GM18861 (cell line): Measurements from ENCODE around the gene GTF2A1.
"Not testable (repeated sequence)": the region's sequence is repeated elsewhere in the genome, so short reads cannot be mapped to it uniquely, and the experiment has no call there.

ENCODE experiments used
- ATAC-seq: cut with Tn5 transposase; IDR thresholded peaks from one replicate; pipeline ENCODE4 v1.9.1; 2021; ENCODE audit not compliant: unreplicated experiment

GTF2A1 gene

DNA sequence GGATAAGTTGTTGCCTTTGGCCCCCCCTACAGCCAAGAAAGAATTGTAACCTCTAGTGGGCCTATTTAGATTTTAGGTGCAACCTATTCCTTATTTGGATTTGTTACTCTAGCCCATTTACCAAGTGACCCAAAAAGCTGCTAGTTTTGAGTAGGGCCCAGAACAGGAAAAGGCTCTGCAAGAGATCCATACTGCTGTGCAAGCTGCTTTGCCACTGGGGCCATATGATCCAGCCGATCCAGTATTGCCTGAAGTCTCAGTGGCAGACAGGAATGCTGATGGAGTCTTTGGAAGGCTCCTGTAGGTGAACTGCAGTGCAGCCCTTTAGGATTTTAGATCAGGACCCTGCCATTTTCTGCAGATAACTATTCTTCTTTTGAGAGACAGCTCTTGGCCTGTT lies 12.9 kb upstream of the GTF2A1 start:
- no peak for ATAC-seq

GRCh38 chr14:81231540-81231939 lies 10.8 kb upstream of the GTF2A1 start:
- no peak for ATAC-seq

DNA sequence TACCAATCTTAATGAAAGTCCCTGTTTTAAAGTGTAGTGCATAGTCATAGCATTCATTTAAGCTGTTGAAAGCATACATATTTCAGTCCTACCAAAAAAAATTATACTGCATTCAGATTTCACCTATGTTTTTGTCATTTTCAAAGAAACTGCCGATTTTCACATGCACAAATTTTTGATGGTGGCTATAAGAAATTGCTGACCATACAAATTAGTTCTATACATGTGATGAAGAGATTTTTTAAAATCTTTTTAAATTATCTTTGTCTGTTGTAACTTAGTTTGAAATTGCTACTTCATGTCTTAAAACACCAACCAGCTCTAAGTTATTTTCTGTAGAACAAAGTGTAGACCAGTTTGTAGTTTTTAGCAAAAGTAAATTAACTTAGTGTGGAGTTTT lies 3.5 kb upstream of the GTF2A1 start:
- no peak for ATAC-seq

- not testable (repeated sequence) for ATAC-seq
These were observed 3.0 kb upstream of the GTF2A1 start for GRCh38 chr14:81223788-81224187.

- ATAC-seq = no peak
These were observed 1.9 kb upstream of the GTF2A1 start for GRCh38 chr14:81222691-81223090.

- ATAC-seq = no peak
These were observed 1.4 kb upstream of the GTF2A1 start for GRCh38 chr14:81222126-81222525.

DNA sequence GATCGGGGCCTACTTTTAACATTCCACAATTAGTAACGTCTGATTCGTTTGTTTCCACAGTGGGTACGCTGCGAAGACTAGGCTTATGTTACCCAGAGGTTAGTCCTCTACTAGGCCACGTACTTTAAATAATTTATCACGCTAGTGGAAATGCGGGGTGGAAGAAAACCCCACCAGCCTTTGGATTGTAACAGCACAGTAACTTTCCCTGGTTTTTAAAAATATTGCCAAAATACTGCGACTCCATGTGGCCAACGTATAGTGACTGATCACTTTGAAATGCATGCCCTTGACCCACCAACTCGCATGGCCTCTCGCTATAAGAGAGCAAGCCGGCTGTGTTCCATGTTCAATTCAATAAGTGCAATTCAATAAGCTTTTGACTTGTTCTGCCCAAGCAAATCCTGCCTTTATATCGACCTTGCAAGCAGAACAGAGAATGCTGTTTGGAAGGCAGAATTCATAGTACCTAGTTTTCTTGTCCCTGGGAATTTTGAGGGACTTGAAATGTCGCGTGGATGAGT lies 882 bp upstream of the GTF2A1 start:
- ATAC-seq = no peak

GRCh38 chr14:81220580-81220829 lies 254 bp downstream of the GTF2A1 start:
- ATAC-seq = no peak

- no peak for ATAC-seq
These were observed 790 bp downstream of the GTF2A1 start for GRCh38 chr14:81219759-81220579.

DNA sequence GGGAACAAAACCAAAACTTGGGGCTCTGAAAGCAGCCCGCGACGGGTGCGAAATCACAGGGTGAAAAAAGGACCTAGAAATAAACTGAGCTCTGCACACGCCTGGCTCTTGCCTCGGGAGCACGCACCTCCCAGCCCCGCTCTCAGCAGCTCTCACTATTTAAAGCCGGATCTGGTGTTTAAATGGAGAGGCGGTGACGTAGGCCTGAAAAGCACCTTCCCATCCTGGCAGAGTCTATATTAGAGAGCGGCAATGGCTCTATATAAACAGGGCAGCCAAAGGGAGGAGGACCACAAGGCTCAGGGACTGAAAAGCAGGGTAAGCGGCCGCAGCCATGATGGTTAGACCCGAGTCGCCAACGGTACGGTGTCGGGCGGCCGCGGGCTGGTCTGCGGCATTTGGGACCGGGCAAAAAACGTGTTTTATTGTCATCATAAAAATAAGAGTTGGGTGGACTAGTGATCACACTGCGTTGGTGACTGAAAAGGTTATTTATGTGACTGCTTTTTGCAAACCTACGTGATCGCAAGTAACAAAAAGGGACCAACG lies 1.5 kb downstream of the GTF2A1 start:
- ATAC-seq = peak; percentile 59

DNA sequence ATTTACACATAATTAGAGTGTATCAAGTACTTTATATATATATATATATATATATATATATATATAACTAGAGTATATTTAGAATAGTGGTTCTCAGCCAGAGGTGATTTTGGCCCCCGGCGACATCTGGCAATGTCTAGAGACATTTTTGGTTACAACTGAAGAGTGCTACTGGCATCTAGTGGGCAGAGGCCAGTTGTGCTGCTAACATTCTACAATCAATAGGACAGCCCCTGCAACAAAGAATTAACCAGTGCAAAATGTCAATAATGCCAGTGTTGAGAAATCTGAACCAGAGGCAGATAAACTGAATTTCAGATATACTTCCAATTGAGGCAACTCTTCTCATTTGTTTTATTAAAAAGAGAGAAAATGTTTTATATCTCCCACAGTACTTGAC lies 8.9 kb downstream of the GTF2A1 start:
- peak; percentile 73 for ATAC-seq

GRCh38 chr14:81209167-81209836 lies 11.5 kb downstream of the GTF2A1 start:
- ATAC-seq = no peak

DNA sequence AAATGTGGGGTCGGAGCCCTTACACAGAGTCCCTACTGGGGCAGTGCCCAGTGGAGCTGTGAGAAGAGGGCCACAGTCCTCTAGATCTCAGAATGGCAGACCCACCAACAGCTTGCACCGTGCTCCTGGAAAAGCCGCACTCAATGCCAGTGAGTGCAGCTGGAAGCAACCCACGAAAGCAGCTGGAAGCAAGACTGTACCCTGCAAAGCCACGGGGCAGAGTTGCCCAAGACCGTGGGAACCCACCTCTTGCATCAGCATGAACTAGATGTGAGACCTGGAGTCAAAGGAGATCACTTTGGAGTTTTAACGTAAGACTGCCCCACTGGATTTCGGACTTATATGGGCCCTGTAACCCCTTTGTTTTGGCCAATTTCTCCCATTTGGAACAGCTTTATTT lies 12.3 kb downstream of the GTF2A1 start:
- no peak for ATAC-seq

GRCh38 chr14:81206115-81206514 lies 14.6 kb downstream of the GTF2A1 start:
- no peak for ATAC-seq

DNA sequence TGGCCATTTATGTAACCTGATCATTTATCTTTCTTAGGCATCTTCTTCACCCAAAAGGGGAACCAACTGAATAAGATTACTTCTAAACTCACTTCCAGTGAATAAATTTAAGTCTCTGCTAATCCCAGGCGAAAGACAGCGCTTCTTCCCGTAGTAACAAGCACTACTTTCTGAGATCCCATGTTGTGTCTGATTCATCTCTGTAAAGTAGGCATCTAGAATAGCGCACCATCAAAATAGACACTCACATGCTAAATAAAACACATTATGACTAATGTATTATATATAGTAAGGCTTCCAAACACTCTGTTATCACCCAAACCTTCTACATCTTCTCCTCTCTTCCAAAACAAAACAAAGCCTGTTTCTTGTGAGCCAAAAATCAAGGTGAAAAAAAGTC lies 15.1 kb downstream of the GTF2A1 start:
- no peak for ATAC-seq

DNA sequence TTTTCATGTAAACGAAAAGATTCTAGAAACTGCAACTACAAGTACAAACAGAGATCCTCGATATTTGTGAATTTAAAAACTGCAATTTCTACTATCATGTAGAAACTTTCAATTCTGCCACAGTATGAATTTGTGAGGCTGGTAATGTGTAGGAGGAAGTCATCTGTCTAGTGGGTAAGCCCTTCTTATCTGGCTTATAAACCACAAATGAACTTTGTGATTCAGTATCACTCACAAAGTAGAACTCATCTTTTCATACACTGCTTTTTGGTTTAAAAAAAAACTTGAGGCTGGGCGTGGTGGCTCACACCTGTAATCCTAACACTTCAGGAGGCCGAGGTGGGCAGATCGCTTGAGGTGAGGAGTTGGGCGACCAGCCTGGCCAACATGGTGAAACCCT lies 20.7 kb downstream of the GTF2A1 start:
- ATAC-seq = no peak

GRCh38 chr14:81199084-81199483 lies 21.7 kb downstream of the GTF2A1 start:
- no peak for ATAC-seq

DNA sequence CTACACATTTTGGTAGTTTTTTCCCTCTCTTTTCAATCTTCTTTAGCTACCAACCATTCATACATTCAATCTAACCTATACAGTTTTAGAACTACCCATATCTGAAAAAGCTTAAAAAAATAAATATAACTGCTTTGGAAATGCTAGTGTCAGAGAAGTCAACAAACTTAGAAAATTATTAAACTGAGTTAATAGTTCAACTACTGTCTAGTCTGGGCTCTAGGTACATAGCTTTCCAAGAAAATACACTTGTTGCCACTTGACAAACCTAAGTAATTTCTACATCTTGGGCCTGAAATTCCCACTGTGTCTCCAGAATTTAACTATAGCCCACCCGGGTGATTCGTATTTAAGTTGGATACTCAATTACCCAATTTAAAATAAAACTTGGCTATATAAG lies 22.1 kb downstream of the GTF2A1 start:
- no peak for ATAC-seq

- ATAC-seq = peak; percentile 55
These were observed 26.7 kb downstream of the GTF2A1 start for GRCh38 chr14:81193924-81194633.

DNA sequence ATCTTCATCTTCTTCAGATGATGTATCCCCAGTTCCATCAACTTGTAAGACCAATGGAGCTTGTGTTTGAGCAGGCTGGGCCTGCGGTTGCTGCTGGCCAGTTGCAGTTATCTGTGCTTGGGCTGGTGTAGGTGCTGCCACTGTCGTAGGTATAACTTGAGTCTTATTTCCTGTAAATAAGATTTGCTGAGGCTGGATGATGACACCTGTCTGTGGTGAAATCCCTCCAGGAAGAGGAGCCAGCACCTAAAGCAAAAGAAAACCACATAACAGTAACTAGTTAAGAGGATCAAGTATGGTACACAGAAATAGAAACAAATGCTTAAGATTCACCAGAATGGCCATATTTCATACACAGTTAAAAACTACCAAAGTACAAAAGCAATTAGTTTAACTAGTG lies 28.2 kb downstream of the GTF2A1 start:
- ATAC-seq = no peak

DNA sequence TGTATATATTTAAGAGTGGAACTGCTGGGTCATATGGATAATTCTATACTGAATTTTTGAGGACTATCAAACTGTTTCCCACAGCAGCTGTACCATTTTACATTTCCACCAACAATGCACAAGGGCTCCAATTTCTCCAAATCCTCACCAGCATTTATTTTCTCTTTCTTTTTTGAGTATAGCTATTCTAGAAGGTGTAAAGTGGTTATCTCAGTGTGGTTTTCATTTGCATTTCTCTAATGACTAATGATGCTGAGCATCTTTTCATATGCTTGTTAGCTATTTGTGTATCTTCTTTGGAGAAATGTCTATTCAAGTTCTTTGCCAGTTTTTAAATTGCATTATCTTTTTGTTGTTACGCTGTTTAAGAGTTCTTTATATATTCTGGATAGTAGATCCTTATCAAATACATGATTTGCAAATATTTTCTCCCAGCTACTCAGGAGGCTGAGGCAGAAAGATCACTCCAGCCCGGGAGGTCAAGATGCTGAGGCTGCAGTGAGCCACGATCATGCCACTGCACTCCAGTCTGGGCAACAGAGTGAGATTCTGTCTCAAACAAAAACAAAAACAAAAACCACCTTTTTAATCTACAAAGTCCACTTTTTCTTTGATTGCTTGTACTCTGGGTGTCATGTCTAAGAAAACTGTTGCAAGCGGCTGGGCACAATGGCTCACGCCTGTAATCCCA lies 32.8 kb downstream of the GTF2A1 start:
- peak; percentile 85 for ATAC-seq
